ENCODE measurements around the gene RPLP2.
A peak's percentile ranks its signal among the peaks of the same experiment; 100 is the strongest.

The RPLP2 gene

GRCh38 chr11:818396-819128 lies 8.8 kb downstream of the RPLP2 start, which contains the start of gene PNPLA2:
Gene PNPLA2, plus strand, starts transcription at chr11:818914. Its CDS starts 805 bp downstream, at chr11:819719.
- no peak for TF ChIP-seq CTCF (IDR thresholded peaks at IDR 0.05; ENCODE audit: low read length, missing control alignments)
- peak within 1 kb of the TSS; percentile 70 for H3K4me3 ChIP-seq (replicated peaks; ENCODE audit: low read depth, low read length)
- DNase-seq (ENCODE audit: low read depth), result peak; percentile 57

- H3K4me3 ChIP-seq (replicated peaks; ENCODE audit: low read depth, low read length), result peak overlapping the region; percentile 70
- DNase-seq (ENCODE audit: low read depth), result peak; percentile 85
- TF ChIP-seq CTCF (IDR thresholded peaks at IDR 0.05; ENCODE audit: low read length, missing control alignments), result no peak
These were observed 9.6 kb downstream of the RPLP2 start for GRCh38 chr11:819129-819931.

GRCh38 chr11:819943-820649 lies 10.3 kb downstream of the RPLP2 start:
- peak; percentile 75 for DNase-seq (ENCODE audit: low read depth)
- no peak for TF ChIP-seq CTCF (IDR thresholded peaks at IDR 0.05; ENCODE audit: low read length, missing control alignments)
- peak overlapping the region; percentile 70 for H3K4me3 ChIP-seq (replicated peaks; ENCODE audit: low read depth, low read length)

- H3K4me3 ChIP-seq (replicated peaks; ENCODE audit: low read depth, low read length), result peak overlapping the region; percentile 70
- peak; percentile 63 for DNase-seq (ENCODE audit: low read depth)
- no peak for TF ChIP-seq CTCF (IDR thresholded peaks at IDR 0.05; ENCODE audit: low read length, missing control alignments)
These were observed 11.1 kb downstream of the RPLP2 start for GRCh38 chr11:820655-821511.

- DNase-seq (ENCODE audit: low read depth), result no peak
- TF ChIP-seq CTCF (IDR thresholded peaks at IDR 0.05; ENCODE audit: low read length, missing control alignments), result no peak
- no peak overlapping the region for H3K4me3 ChIP-seq (replicated peaks; ENCODE audit: low read depth, low read length)
These were observed 12.0 kb downstream of the RPLP2 start for GRCh38 chr11:821512-822371.
